ENCODE results near the gene NTN1. TPM values are rescaled to one million over a fixed set of nuclear protein-coding genes. Genes with fewer than 3 reads are reported as not detected.

Gene NTN1
- polyA plus RNA-seq, 3 donors: 0.03 to 0.04 TPM; not detected in 1

DNA sequence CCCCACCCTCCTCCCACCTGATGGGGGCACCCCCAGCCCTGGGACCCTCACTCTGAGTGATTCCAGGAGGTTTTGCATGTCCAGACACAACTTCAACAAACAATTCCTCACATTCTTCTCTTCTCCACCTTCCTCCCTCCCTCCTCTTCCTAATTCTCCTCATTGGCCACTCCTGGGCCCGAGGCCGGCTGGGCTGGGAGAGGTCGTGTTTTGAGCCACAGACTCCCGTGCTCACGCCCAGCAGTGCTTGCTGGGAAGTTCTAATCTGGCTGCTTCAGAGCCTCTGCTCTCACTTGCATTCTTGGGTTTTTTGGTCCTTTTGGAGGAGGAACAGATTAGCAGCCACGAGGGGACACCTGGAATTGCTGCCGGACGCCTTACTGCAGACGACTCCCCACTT is 157.0 kb downstream of the NTN1 start:
- Histone ChIP-seq H3K4me2 (replicated peaks; ENCODE audit: extremely low read depth, low read length, poor library complexity, severe bottlenecking) (no peak overlapping the region), H3K79me2 (ENCODE audit: insufficient read depth, low read length) (no peaks in the 10 kb centered on the region), H3K9ac (ENCODE audit: insufficient read depth, low read length, poor library complexity, severe bottlenecking) (no peak overlapping the region), H3K36me3 (replicated peaks in 1 of 2; ENCODE audit: control insufficient read depth in 1 of 2, insufficient read depth in 2 of 2, low read length in 2 of 2) (no peaks in the 10 kb centered on the region), H3K27me3 (ENCODE audit: control insufficient read depth in 2 of 2, insufficient read depth in 2 of 2, low read length in 2 of 2) (no peaks in the 10 kb centered on the region), H3K4me3 (replicated peaks in 1 of 3; ENCODE audit: low read depth in 2 of 3, low read length in 3 of 3) (no peak overlapping the region), H2AFZ (ENCODE audit: insufficient read depth, low read depth, low read length, poor library complexity, severe bottlenecking) (no peak overlapping the region), H3K9me3 (replicated peaks in 1 of 2; ENCODE audit: control insufficient read depth in 1 of 2, insufficient read depth in 1 of 2, low read length in 2 of 2) (no peaks in the 10 kb centered on the region), H4K20me1 (ENCODE audit: insufficient read depth, low read length) (no peaks in the 10 kb centered on the region), H3K27ac (ENCODE audit: low read depth in 1 of 2, low read length in 2 of 2) (no peak overlapping the region), H3K4me1 (ENCODE audit: control insufficient read depth in 1 of 2, insufficient read depth in 2 of 2, low read length in 2 of 2) (no peaks in the 10 kb centered on the region)
- 83% methylated on average over 6 of the region's 9 CpGs for WGBS (ENCODE audit: insufficient coverage)
- no peak overlapping the region for H3K27ac Mint-ChIP-seq
- no peaks in the 10 kb centered on the region for H3K36me3 Mint-ChIP-seq
- intact Hi-C loops (cut with micrococcal nuclease): no loop called here
- DNase-seq: no peak
- H3K4me3 Mint-ChIP-seq: no peak overlapping the region
- no peaks in the 10 kb centered on the region for H3K4me1 Mint-ChIP-seq
- H3K9me3 Mint-ChIP-seq: peaks cover 0 to 5% (median 0%) of the 10 kb centered on the region in 7 donors
- no peak for TF ChIP-seq CTCF (IDR thresholded peaks at IDR 0.05)
- peaks cover 2 to 10% (median 5%) of the 10 kb centered on the region in 3 donors for H3K27me3 Mint-ChIP-seq (ENCODE audit: low read depth in 3 of 3)

DNA sequence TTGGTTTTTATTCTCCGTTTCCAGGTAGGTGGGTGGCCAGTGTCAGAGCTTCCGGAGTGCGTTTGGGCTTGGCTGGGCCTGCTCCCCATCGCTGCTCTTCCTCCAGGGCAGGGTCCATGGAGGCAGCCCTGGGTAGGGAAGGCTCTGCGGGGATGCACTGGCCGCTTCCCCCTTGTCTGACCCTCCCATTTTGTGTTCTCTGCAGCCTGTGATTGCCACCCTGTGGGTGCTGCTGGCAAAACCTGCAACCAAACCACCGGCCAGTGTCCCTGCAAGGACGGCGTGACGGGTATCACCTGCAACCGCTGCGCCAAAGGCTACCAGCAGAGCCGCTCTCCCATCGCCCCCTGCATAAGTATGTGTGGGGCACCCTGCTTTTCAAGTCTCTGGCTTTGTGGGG is 158.3 kb downstream of the NTN1 start:
- DNase-seq: no peak
- peaks cover 0 to 2% (median 0%) of the 10 kb centered on the region in 7 donors for H3K9me3 Mint-ChIP-seq
- no peak for TF ChIP-seq CTCF (IDR thresholded peaks at IDR 0.05)
- H3K4me3 Mint-ChIP-seq: peak overlapping the region in 1 of 2 donors; percentile 43
- H4K20me1 ChIP-seq (ENCODE audit: insufficient read depth, low read length): no peaks in the 10 kb centered on the region
- intact Hi-C loops (cut with micrococcal nuclease): no loop called here
- no peak overlapping the region for H3K9ac ChIP-seq (ENCODE audit: insufficient read depth, low read length, poor library complexity, severe bottlenecking)
- H2AFZ ChIP-seq (ENCODE audit: insufficient read depth, low read depth, low read length, poor library complexity, severe bottlenecking): no peak overlapping the region
- no peak overlapping the region for H3K4me3 ChIP-seq (replicated peaks in 1 of 3; ENCODE audit: low read depth in 2 of 3, low read length in 3 of 3)
- no peaks in the 10 kb centered on the region for H3K4me1 Mint-ChIP-seq
- no peaks in the 10 kb centered on the region for H3K36me3 ChIP-seq (replicated peaks in 1 of 2; ENCODE audit: control insufficient read depth in 1 of 2, insufficient read depth in 2 of 2, low read length in 2 of 2)
- no peaks in the 10 kb centered on the region for H3K4me1 ChIP-seq (ENCODE audit: control insufficient read depth in 1 of 2, insufficient read depth in 2 of 2, low read length in 2 of 2)
- H3K27me3 ChIP-seq (ENCODE audit: control insufficient read depth in 2 of 2, insufficient read depth in 2 of 2, low read length in 2 of 2): no peaks in the 10 kb centered on the region
- H3K9me3 ChIP-seq (replicated peaks in 1 of 2; ENCODE audit: control insufficient read depth in 1 of 2, insufficient read depth in 1 of 2, low read length in 2 of 2): no peaks in the 10 kb centered on the region
- H3K36me3 Mint-ChIP-seq: no peaks in the 10 kb centered on the region
- H3K27me3 Mint-ChIP-seq (ENCODE audit: low read depth in 3 of 3): peaks cover 2 to 10% (median 9%) of the 10 kb centered on the region in 3 donors
- no peak overlapping the region for H3K4me2 ChIP-seq (replicated peaks; ENCODE audit: extremely low read depth, low read length, poor library complexity, severe bottlenecking)
- WGBS (ENCODE audit: insufficient coverage): 98% methylated on average over 14 of the region's 14 CpGs
- H3K79me2 ChIP-seq (ENCODE audit: insufficient read depth, low read length): no peaks in the 10 kb centered on the region
- no peak overlapping the region for H3K27ac ChIP-seq (ENCODE audit: low read depth in 1 of 2, low read length in 2 of 2)
- H3K27ac Mint-ChIP-seq: no peak overlapping the region
